HepG2 (cell line): ENCODE measurements around the gene USP28. TPM values are rescaled to one million over a fixed set of nuclear protein-coding genes. Genes with fewer than 3 reads are reported as not detected.
A peak's percentile ranks its signal among the peaks of the same experiment; 100 is the strongest.

Source experiments
- ATAC-seq: fragments of 200-7000 bp; cut with Tn5 transposase; 3 replicates; pipeline ENCODE4 v1.9.1; 2020; ENCODE audit warnings: mild to moderate bottlenecking, moderate library complexity
- BruUV-seq: library from RNA; stranded (reverse); fragments of 400-500 nt; replicated peaks from 2 replicates; lab custom pipeline; 2021; lab: Mats Ljungman, UMichigan
- CTCF ChIA-PET: fragments of 300-600 bp; formaldehyde crosslinking; extraction: SDS; loops from one replicate; lab custom pipeline; 2021; ENCODE audit warnings: low total read pairs, inconsistent platforms, low intra/inter-chr PET ratio; lab: Yijun Ruan, JAX
- POLR2A ChIA-PET: fragments of 350-600 bp; sonication (Branson Sonifier 250); formaldehyde crosslinking; loops from one replicate; lab custom pipeline; 2020; ENCODE audit warnings: antibody characterized with exemption, inconsistent platforms; lab: Yijun Ruan, JAX
- DNase-seq: peaks from one replicate; pipeline ENCODE4 v3.0.0-alpha.2; 2015; ENCODE audit warnings: low spot score
- FAIRE-seq: peaks from 3 replicates; lab custom pipeline; 2011; peaks lifted over from hg19 to GRCh38; lab: Jason Lieb, UNC
- H2AFZ ChIP-seq: one replicate; pipeline ENCODE4 v1.6.1; 2011; ENCODE audit warnings: low read length, inconsistent platforms
- H3K27ac ChIP-seq: fragments of 300-600 bp; 3 replicates; pipeline ENCODE4 v1.8.0; 2011; ENCODE audit warnings: mixed run types, mild to moderate bottlenecking, mixed read lengths, low read length, inconsistent platforms; ENCODE audit not compliant: insufficient read depth; ENCODE audit errors: extremely low read length
- H3K27me3 ChIP-seq, 2 experiments: fragments of 200-600 bp in 1 of 2; 2 replicates in 1 of 2; 3 replicates in 1 of 2; pipeline versions ENCODE4 v1.6.0 to v1.8.0; 2011; ENCODE audit warnings: low read length in 2 of 2, mild to moderate bottlenecking in 2 of 2, moderate library complexity in 2 of 2, inconsistent platforms in 1 of 2; ENCODE audit not compliant: insufficient read depth in 2 of 2, control insufficient read depth in 1 of 2
- H3K36me3 ChIP-seq, 2 experiments: fragments of 200-600 bp in 1 of 2; replicated peaks in 1 of 2; 2 replicates in 1 of 2; 3 replicates in 1 of 2; pipeline versions ENCODE4 v1.5.1 to v1.8.0; 2011; ENCODE audit warnings: low read length in 2 of 2, inconsistent platforms in 1 of 2; ENCODE audit not compliant: insufficient read depth in 2 of 2, control insufficient read depth in 1 of 2
- H3K4me1 ChIP-seq: 2 replicates; pipeline ENCODE4 v1.5.1; 2012; ENCODE audit warnings: low read length, inconsistent platforms; ENCODE audit not compliant: insufficient read depth
- H3K4me2 ChIP-seq: 2 replicates; pipeline ENCODE4 v1.6.0; 2011; ENCODE audit warnings: low read depth, low read length, inconsistent platforms
- H3K4me3 ChIP-seq, 3 experiments: fragments of 200-600 bp in 1 of 3; sonication (generic), shearing (Covaris generic) in 1 of 3; replicated peaks in 1 of 3; 2 replicates each; pipeline ENCODE4 v1.5.1; 2011 to 2016; ENCODE audit warnings: low read length in 3 of 3, inconsistent platforms in 2 of 3, low read depth in 2 of 3, mild to moderate bottlenecking in 2 of 3, control low read depth in 1 of 3, mixed read lengths in 1 of 3; ENCODE audit not compliant: insufficient read depth in 1 of 3
- H3K79me2 ChIP-seq: one replicate; pipeline ENCODE4 v1.6.1; 2011; ENCODE audit warnings: low read length, inconsistent platforms; ENCODE audit not compliant: insufficient read depth
- H3K9ac ChIP-seq: 2 replicates; pipeline ENCODE4 v1.6.0; 2011; ENCODE audit warnings: mild to moderate bottlenecking, low read depth, low read length, inconsistent platforms; ENCODE audit not compliant: insufficient read depth
- H3K9me3 ChIP-seq: 2 replicates; pipeline ENCODE4 v1.5.1; 2012; ENCODE audit warnings: mild to moderate bottlenecking, low read length
- H4K20me1 ChIP-seq: 2 replicates; pipeline ENCODE4 v1.6.0; 2011; ENCODE audit warnings: inconsistent platforms, mild to moderate bottlenecking, low read length, moderate library complexity; ENCODE audit not compliant: insufficient read depth
- CC2D1A ChIP-seq: sonication (generic); formaldehyde crosslinking; IDR thresholded peaks from 2 replicates; pipeline ENCODE4 v1.8.1; 2023; ENCODE audit warnings: mild to moderate bottlenecking, missing genetic modification reagents
- MTF2 ChIP-seq: sonication (generic); formaldehyde crosslinking; IDR thresholded peaks from 2 replicates; pipeline ENCODE4 v1.5.0; 2020; ENCODE audit warnings: missing genetic modification reagents, borderline replicate concordance
- RBM39 ChIP-seq: fragments of 200-400 bp; formaldehyde crosslinking; IDR thresholded peaks from one replicate; pipeline ENCODE4 v1.6.1; 2018; ENCODE audit warnings: antibody characterized with exemption, mild to moderate bottlenecking, low read depth, low read length; ENCODE audit not compliant: poor library complexity, severe bottlenecking
- RNF2 ChIP-seq: fragments of 450-650 bp; conservative IDR thresholded peaks from 2 replicates; pipeline ENCODE4 v1.6.1; 2016; ENCODE audit warnings: low read depth
- SATB2 ChIP-seq: sonication (generic); formaldehyde crosslinking; IDR thresholded peaks from 2 replicates; pipeline ENCODE4 v1.5.0; 2020; ENCODE audit warnings: missing genetic modification reagents
- SETDB1 ChIP-seq: sonication (generic); formaldehyde crosslinking; IDR thresholded peaks from 2 replicates; pipeline ENCODE4 v1.5.1; 2020; ENCODE audit warnings: missing genetic modification reagents, mild to moderate bottlenecking, borderline replicate concordance
- THAP7 ChIP-seq: sonication (generic); formaldehyde crosslinking; IDR thresholded peaks from 2 replicates; pipeline ENCODE4 v1.8.1; 2023; ENCODE audit warnings: mild to moderate bottlenecking, missing genetic modification reagents
- ZBED4 ChIP-seq: sonication (generic); formaldehyde crosslinking; IDR thresholded peaks from 2 replicates; pipeline ENCODE4 v1.4.0; 2020; ENCODE audit warnings: missing genetic modification reagents, borderline replicate concordance
- ZMYM3 ChIP-seq: sonication (generic); formaldehyde crosslinking; IDR thresholded peaks from 2 replicates; pipeline ENCODE4 v1.5.1; 2020; ENCODE audit warnings: mild to moderate bottlenecking, missing genetic modification reagents
- ZNF83 ChIP-seq: sonication (generic); formaldehyde crosslinking; IDR thresholded peaks from 2 replicates; pipeline ENCODE4 v1.4.0; 2020; ENCODE audit warnings: missing genetic modification reagents, mild to moderate bottlenecking, borderline replicate concordance
- WGBS: methylation state at CpG from one replicate; pipeline ENCODE4 v1.1.6; 2017; ENCODE audit warnings: low lambda C conversion rate; 5-methylcytosine and 5-hydroxymethylcytosine counted together
- in situ Hi-C: cut with HindIII; loops from 2 replicates; pipeline ENCODE4 v1.10.0; 2017; ENCODE audit warnings: low pct_unique_long_range_greater_than_20kb; ENCODE audit not compliant: extremely low pct_ligation_motif_present
- intact Hi-C: fragments of 100-400 bp; cut with micrococcal nuclease; formaldehyde crosslinking; loops from one replicate; pipeline ENCODE4 v1.10.0; 2022; ENCODE audit not compliant: unreplicated experiment
- polyA plus RNA-seq, 8 experiments: library from polyadenylated mRNA; depleted of rRNA in 3 of 8; stranded (reverse) in 7 of 8; unstranded in 1 of 8; fragments of >200 nt; fragmentation: Illumina TruSeq in 4 of 8; extraction: Trizol in 4 of 8; gene quantifications; 2 replicates each; pipeline versions ENCODE4 v1.2.1 to v1.2.3, GENCODE V29; 2011 to 2016; ENCODE audit warnings: low read depth in 4 of 8, missing spikeins in 1 of 8, mixed read lengths in 1 of 8; ENCODE audit not compliant: insufficient read depth in 1 of 8
- total RNA-seq, 5 experiments: library from RNA; depleted of rRNA; stranded (reverse); fragments of >200 nt; fragmentation: Illumina TruSeq; extraction: Trizol; gene quantifications; 2 replicates each; pipeline ENCODE4 v1.2.3, GENCODE V29; 2016; ENCODE audit warnings: low read depth in 1 of 5
- TF ChIP-seq, protein P1 (sequence below): sonication (generic); formaldehyde crosslinking; IDR thresholded peaks from 2 replicates; pipeline ENCODE4 v1.4.0; 2020; ENCODE audit warnings: mild to moderate bottlenecking, missing genetic modification reagents
- TF ChIP-seq, protein P2 (sequence below): sonication (generic); formaldehyde crosslinking; IDR thresholded peaks from 2 replicates; pipeline ENCODE4 v1.4.0; 2020; ENCODE audit warnings: missing genetic modification reagents

Gene USP28
- total and polyA plus RNA-seq, 2 of the 13 experiments (the other 11 are each of a cell fraction or from before 2014, with no cell fraction given) = 29.6 to 34.3 TPM

DNA sequence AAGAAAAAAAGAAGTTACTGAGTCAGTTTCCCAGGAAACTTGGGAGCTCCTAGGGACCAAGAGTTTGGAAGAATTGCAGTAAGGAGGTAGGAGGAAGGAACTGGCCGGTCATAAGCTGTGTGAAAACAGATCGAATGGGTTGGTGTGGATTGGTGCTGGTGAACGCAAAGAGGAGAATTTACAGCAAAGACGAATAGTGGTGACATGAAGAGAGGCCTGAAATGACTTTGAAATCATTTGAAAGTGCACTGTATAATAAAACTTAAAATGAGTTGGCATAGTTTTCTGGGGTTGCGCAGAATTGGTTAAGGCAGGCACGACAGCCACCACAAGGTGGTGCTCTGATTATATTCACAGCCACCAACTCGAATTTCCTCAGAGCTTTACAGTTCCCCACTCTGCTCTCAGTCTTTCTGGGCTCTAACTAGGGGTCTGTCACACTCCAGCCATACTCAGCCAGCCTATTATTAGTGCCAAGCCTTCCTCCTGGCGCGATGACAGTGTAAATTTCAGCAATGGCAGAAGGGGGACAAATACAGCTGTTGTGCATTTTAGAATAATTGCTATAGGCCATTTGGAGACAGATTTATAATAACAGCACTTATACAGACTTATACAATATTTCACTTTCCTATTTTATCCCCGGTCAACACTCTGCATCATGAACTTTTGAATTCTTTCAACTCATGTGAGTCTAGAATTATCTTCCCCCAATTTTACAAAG, 20.9 kb upstream of the USP28 start:
- Histone ChIP-seq H3K79me2 (no peaks in the 10 kb centered on the region), H4K20me1 (no peaks in the 10 kb centered on the region), H3K9me3 (no peaks in the 10 kb centered on the region), H2AFZ (no peak overlapping the region), H3K36me3 (no peaks in the 10 kb centered on the region), H3K4me3 (no peak overlapping the region), H3K4me1 (peaks cover 33% of the 10 kb centered on the region), H3K9ac (no peak overlapping the region), H3K27me3 (no peaks in the 10 kb centered on the region), H3K4me2 (peak overlapping the region; percentile 52), H3K27ac (no peak overlapping the region)
- WGBS = 14% methylated on average over 10 of the region's 10 CpGs
- ChIA-PET CTCF (interaction anchor here (1.0 to 2.4 kb wide), 3 partner anchors 98 to 366 kb away, joined by 3 to 9 read pairs (median 7); no protein-coding TSS in a partner anchor), POLR2A (interaction anchor here (0.8 to 2.4 kb wide), 4 partner anchors 10 to 21 kb away, joined by 3 to 16 read pairs (median 4); partner anchors contain the start of gene USP28)
- DNase-seq = no peak
- in situ Hi-C loops = loop anchor here (5.0 kb wide), 1 partner anchor 366 kb away; no protein-coding TSS in a partner anchor
- intact Hi-C loops = loop anchor here (1.0 to 5.0 kb wide), 5 partner anchors 78 to 365 kb away; partner anchors contain the start of gene HTR3A
- peak; percentile 84 for ATAC-seq
- BruUV-seq = no TSS peak
- FAIRE-seq = peak; percentile 75
- TF ChIP-seq, protein P1, sequence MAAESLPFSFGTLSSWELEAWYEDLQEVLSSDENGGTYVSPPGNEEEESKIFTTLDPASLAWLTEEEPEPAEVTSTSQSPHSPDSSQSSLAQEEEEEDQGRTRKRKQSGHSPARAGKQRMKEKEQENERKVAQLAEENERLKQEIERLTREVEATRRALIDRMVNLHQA = no peak
- no peak for TF ChIP-seq CC2D1A (CRISPR knock-in tag)
- no peak for TF ChIP-seq ZBED4
- no peak for TF ChIP-seq ZNF83
- TF ChIP-seq SETDB1 (CRISPR knock-in tag) = no peak
- TF ChIP-seq, protein P2, sequence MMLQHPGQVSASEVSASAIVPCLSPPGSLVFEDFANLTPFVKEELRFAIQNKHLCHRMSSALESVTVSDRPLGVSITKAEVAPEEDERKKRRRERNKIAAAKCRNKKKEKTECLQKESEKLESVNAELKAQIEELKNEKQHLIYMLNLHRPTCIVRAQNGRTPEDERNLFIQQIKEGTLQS (CRISPR knock-in tag) = no peak
- TF ChIP-seq MTF2 = no peak
- no peak for TF ChIP-seq RBM39
- no peak for TF ChIP-seq RNF2
- TF ChIP-seq THAP7 (CRISPR knock-in tag) = no peak
- no peak for TF ChIP-seq SATB2 (CRISPR knock-in tag)
- no peak for TF ChIP-seq ZMYM3 (CRISPR knock-in tag)
